Measurements from ENCODE around the gene SET. TPM values are rescaled to one million over a fixed set of nuclear protein-coding genes. Genes with fewer than 3 reads are reported as not detected.
A peak's percentile ranks its signal among the peaks of the same experiment; 100 is the strongest.

The SET gene, protein sequence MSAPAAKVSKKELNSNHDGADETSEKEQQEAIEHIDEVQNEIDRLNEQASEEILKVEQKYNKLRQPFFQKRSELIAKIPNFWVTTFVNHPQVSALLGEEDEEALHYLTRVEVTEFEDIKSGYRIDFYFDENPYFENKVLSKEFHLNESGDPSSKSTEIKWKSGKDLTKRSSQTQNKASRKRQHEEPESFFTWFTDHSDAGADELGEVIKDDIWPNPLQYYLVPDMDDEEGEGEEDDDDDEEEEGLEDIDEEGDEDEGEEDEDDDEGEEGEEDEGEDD
- total RNA-seq (2021; ENCODE audit: unreplicated experiment) = 422 TPM
- polyA plus RNA-seq (2012; ENCODE audit: insufficient read length) = 224 TPM
- percentile 97 among the genes with signal in this experiment for Bru-seq, nascent RNA
- BruChase-seq, experiment 1, labeled RNA remaining after a 2-hour chase = percentile 99 among the genes with signal in this experiment
- percentile 100 among the genes with signal in this experiment for BruChase-seq, experiment 2, labeled RNA remaining after a 6-hour chase
- long read RNA-seq, transcript SET-201 (8 exons, 2,915 nt) = major isoform, 567 of 767 reads
- long read RNA-seq, transcript SET-204 (8 exons, 2,850 nt) = minor isoform, 6 of 767 reads
- long read RNA-seq, partial matches to known transcripts = 110 of 767 reads
- long read RNA-seq, other reads (novel, unspliced or antisense) = 84 of 767 reads

DNA sequence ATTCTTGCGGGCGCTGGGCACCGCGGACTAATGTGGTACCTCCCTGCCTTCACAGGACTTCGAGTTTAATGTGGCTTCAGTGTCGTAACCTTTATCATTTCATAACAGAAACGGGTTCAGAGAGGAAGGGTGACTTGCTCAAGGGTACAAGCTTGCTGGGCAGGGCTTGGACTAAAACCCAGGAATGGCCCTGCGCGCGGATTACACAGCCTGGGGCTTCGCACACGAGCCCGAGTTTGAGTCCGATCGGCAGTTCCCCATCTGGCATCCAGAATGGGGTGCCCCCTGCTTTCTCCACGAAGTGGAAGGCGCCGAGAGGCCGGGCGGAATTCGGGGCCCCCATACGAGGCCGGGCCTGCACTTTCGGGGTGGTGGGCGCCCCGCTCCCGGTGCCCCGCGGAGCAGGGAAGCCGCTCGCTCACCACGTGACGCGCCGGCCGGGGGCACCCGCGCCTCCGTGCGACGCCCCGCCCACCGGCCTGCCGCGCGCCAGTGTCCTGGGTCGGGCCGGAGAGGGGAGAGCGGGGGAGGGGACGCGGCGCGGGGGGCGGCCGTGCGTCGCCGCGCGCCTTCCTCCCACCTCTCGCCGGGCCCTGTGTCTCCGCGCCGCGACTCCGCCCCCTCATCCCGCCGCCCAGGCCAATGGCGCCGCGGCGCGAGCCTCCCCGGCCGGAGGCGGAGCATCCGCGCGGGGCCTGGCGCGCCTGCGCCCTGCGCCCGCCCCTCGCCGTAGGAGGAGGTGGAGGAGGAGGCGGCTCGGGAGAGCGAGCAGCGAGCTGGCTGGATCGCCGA is at the start of gene SET:
Gene SET (plus strand): TSS at position 722 of the 792 bp plus-strand sequence. CDS start 361 bp downstream, outside the sequence.
- POLR2A ChIA-PET = no interaction called here
- CTCF ChIA-PET = no interaction called here

DNA sequence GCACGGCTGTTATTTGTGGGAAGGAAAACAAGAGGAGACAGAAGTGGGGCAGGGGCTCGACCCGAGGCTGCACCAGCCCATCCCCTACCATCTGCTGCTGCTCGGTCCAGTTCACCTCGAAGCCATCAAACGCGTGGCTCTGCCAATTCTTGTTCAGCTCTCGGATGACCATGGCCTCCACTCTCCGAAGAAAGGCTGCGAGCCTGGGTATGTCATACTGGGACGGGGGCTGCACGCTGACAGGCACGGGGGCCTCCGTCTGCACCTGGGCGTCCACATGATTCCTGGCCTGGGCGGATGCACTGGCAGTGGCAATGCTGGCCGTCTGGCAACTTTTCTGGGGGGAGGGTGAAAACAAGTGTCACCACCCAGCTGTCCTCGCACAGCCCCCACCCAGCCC is 48.4 kb upstream of the SET start:
- no peak for DNase-seq (ENCODE audit: low read depth, low spot score)
- Histone ChIP-seq H3K9me3 (ENCODE audit: control insufficient read depth, insufficient read depth, low read depth, low read length) (no peaks in the 10 kb centered on the region), H3K27ac (ENCODE audit: low read length) (no peak overlapping the region), H3K4me3 (ENCODE audit: low read depth in 2 of 2, low read length in 2 of 2) (no peak overlapping the region), H3K27me3 (ENCODE audit: control insufficient read depth, insufficient read depth, low read length) (no peaks in the 10 kb centered on the region), H3K36me3 (ENCODE audit: control insufficient read depth, insufficient read depth, low read length) (no peaks in the 10 kb centered on the region), H3K4me1 (ENCODE audit: control insufficient read depth, insufficient read depth, low read length) (peaks cover 12% of the 10 kb centered on the region)
- ATAC-seq = no peak
- intact Hi-C loops (cut with micrococcal nuclease; ENCODE audit: unreplicated experiment) (no loop called here), in situ Hi-C loops (cut with HindIII; ENCODE audit: low pct_unique_long_range_greater_than_20kb, low sequenced_read_pairs) (no loop called here)
- BruUV-seq (replicated peaks) = no TSS peak
- POLR2A ChIA-PET = no interaction called here
- TF ChIP-seq, protein P1, sequence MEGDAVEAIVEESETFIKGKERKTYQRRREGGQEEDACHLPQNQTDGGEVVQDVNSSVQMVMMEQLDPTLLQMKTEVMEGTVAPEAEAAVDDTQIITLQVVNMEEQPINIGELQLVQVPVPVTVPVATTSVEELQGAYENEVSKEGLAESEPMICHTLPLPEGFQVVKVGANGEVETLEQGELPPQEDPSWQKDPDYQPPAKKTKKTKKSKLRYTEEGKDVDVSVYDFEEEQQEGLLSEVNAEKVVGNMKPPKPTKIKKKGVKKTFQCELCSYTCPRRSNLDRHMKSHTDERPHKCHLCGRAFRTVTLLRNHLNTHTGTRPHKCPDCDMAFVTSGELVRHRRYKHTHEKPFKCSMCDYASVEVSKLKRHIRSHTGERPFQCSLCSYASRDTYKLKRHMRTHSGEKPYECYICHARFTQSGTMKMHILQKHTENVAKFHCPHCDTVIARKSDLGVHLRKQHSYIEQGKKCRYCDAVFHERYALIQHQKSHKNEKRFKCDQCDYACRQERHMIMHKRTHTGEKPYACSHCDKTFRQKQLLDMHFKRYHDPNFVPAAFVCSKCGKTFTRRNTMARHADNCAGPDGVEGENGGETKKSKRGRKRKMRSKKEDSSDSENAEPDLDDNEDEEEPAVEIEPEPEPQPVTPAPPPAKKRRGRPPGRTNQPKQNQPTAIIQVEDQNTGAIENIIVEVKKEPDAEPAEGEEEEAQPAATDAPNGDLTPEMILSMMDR (IDR thresholded peaks at IDR 0.05) = no peak
- TF ChIP-seq TCF7L2 (IDR thresholded peaks at IDR 0.05; ENCODE audit: low read depth, low read length) = no peak
- TF ChIP-seq, protein P2, sequence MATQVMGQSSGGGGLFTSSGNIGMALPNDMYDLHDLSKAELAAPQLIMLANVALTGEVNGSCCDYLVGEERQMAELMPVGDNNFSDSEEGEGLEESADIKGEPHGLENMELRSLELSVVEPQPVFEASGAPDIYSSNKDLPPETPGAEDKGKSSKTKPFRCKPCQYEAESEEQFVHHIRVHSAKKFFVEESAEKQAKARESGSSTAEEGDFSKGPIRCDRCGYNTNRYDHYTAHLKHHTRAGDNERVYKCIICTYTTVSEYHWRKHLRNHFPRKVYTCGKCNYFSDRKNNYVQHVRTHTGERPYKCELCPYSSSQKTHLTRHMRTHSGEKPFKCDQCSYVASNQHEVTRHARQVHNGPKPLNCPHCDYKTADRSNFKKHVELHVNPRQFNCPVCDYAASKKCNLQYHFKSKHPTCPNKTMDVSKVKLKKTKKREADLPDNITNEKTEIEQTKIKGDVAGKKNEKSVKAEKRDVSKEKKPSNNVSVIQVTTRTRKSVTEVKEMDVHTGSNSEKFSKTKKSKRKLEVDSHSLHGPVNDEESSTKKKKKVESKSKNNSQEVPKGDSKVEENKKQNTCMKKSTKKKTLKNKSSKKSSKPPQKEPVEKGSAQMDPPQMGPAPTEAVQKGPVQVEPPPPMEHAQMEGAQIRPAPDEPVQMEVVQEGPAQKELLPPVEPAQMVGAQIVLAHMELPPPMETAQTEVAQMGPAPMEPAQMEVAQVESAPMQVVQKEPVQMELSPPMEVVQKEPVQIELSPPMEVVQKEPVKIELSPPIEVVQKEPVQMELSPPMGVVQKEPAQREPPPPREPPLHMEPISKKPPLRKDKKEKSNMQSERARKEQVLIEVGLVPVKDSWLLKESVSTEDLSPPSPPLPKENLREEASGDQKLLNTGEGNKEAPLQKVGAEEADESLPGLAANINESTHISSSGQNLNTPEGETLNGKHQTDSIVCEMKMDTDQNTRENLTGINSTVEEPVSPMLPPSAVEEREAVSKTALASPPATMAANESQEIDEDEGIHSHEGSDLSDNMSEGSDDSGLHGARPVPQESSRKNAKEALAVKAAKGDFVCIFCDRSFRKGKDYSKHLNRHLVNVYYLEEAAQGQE (IDR thresholded peaks at IDR 0.05; ENCODE audit: insufficient read depth in 1 of 2, low read depth in 2 of 2, low read length in 1 of 2) = no peak
- no peak for TF ChIP-seq SIN3A (IDR thresholded peaks at IDR 0.05; ENCODE audit: borderline replicate concordance, insufficient read depth, low read depth, low read length)
- no peak for TF ChIP-seq POLR2AphosphoS5 (IDR thresholded peaks at IDR 0.05; ENCODE audit: low read depth, low read length)
- CTCF ChIA-PET = no interaction called here

More for the DNA sequence above, at the start of gene SET:
- ATAC-seq (peak; percentile 88), DNase-seq (ENCODE audit: low read depth, low spot score) (no peak)
- Histone ChIP-seq H3K36me3 (ENCODE audit: control insufficient read depth, insufficient read depth, low read length) (peaks cover 31% of the 10 kb centered on the region), H3K4me3 (ENCODE audit: low read depth in 2 of 2, low read length in 2 of 2) (peak within 1 kb of the TSS; percentile 96 to 97), H3K27me3 (ENCODE audit: control insufficient read depth, insufficient read depth, low read length) (no peaks in the 10 kb centered on the region), H3K27ac (ENCODE audit: low read length) (peak within 1 kb of the TSS; percentile 97), H3K9me3 (ENCODE audit: control insufficient read depth, insufficient read depth, low read depth, low read length) (no peaks in the 10 kb centered on the region), H3K4me1 (ENCODE audit: control insufficient read depth, insufficient read depth, low read length) (peaks cover 29% of the 10 kb centered on the region)
- TF ChIP-seq POLR2AphosphoS5 (IDR thresholded peaks at IDR 0.05; ENCODE audit: low read depth, low read length) = peak; percentile 56
- TF ChIP-seq, protein P2 (IDR thresholded peaks at IDR 0.05; ENCODE audit: insufficient read depth in 1 of 2, low read depth in 2 of 2, low read length in 1 of 2) = no peak
- in situ Hi-C loops (cut with HindIII; ENCODE audit: low pct_unique_long_range_greater_than_20kb, low sequenced_read_pairs) (no loop called here), intact Hi-C loops (cut with micrococcal nuclease; ENCODE audit: unreplicated experiment) (no loop called here)
- BruUV-seq (replicated peaks) = no TSS peak
